Lung microvascular endothelial cell (primary cell): ENCODE measurements around the gene ATP6V1G1. TPM values are rescaled to one million over a fixed set of nuclear protein-coding genes. Genes with fewer than 3 reads are reported as not detected.

Experiments used
- total RNA-seq: library from RNA; depleted of rRNA; stranded (reverse); fragments of >200 nt; gene quantifications from 2 replicates; pipeline ENCODE4 v1.2.1, GENCODE V29; 2014

The ATP6V1G1 gene
- total RNA-seq, 1 donor from 2014 or later = 119 TPM

Other genes with a start within 250 kb of the ATP6V1G1 start
- gene AKNA, start 199.8 kb upstream of the ATP6V1G1 start, total RNA-seq = 0.20 and 0.87 TPM in 2 replicates
- 0.20 and 0.22 TPM in 2 replicates for gene WHRN, start 82.3 kb upstream of the ATP6V1G1 start, total RNA-seq
- gene TMEM268, start 23.5 kb downstream of the ATP6V1G1 start, total RNA-seq = 3.5 and 4.8 TPM in 2 replicates
- not detected in 2 replicates for gene TEX53, start 70.0 kb downstream of the ATP6V1G1 start, total RNA-seq
- not detected in 2 replicates for gene TEX48, start 94.4 kb downstream of the ATP6V1G1 start, total RNA-seq
- gene TNFSF15, start 218.3 kb downstream of the ATP6V1G1 start, total RNA-seq = 0.87 and 2.6 TPM in 2 replicates